Activated naive CD8-positive, alpha-beta T cell treated with anti-CD3 and anti-CD28 coated beads, Interleukin-2, amount 50 U/mL, for 24 hours (primary cell): ENCODE results near the gene PADI6.

Experiments used
- ATAC-seq: fragments of 150-1000 bp; cut with Tn5 transposase; one replicate; pipeline ENCODE4 v1.10.0; 2021
- DNase-seq: peaks from one replicate; pipeline ENCODE4 v3.0.0; 2021
- H3K27ac Mint-ChIP-seq: one replicate; pipeline ENCODE4 v1.8.0; 2021; ENCODE audit warnings: mild to moderate bottlenecking, mixed read lengths
- H3K27me3 Mint-ChIP-seq: one replicate; pipeline ENCODE4 v1.8.0; 2021; ENCODE audit warnings: mixed read lengths
- H3K36me3 Mint-ChIP-seq: one replicate; pipeline ENCODE4 v1.8.0; 2021; ENCODE audit warnings: low read depth, mixed read lengths
- H3K4me1 Mint-ChIP-seq: one replicate; pipeline ENCODE4 v1.8.0; 2021; ENCODE audit warnings: mixed read lengths
- H3K4me3 Mint-ChIP-seq: one replicate; pipeline ENCODE4 v1.8.0; 2021; ENCODE audit warnings: mild to moderate bottlenecking, moderate library complexity, mixed read lengths
- H3K9me3 Mint-ChIP-seq: one replicate; pipeline ENCODE4 v1.8.0; 2021; ENCODE audit warnings: mixed read lengths

PADI6 gene

GRCh38 chr1:17440827-17441168 lies 68.8 kb downstream of the PADI6 start:
- no peak for ATAC-seq
- Mint-ChIP-seq H3K27ac (peak overlapping the region; percentile 30), H3K36me3 (peaks cover 17% of the 10 kb centered on the region), H3K27me3 (peaks cover 2% of the 10 kb centered on the region), H3K4me1 (peaks cover 35% of the 10 kb centered on the region), H3K9me3 (no peaks in the 10 kb centered on the region), H3K4me3 (peak overlapping the region; percentile 95)
- DNase-seq = no peak

GRCh38 chr1:17441265-17441992 lies 69.4 kb downstream of the PADI6 start:
- H3K4me1 Mint-ChIP-seq = peaks cover 28% of the 10 kb centered on the region
- peak overlapping the region; percentile 30 for H3K27ac Mint-ChIP-seq
- H3K36me3 Mint-ChIP-seq = peaks cover 10% of the 10 kb centered on the region
- peaks cover 2% of the 10 kb centered on the region for H3K27me3 Mint-ChIP-seq
- H3K9me3 Mint-ChIP-seq = no peaks in the 10 kb centered on the region
- ATAC-seq (no peak), DNase-seq (no peak)
- H3K4me3 Mint-ChIP-seq = peak overlapping the region; percentile 95

GRCh38 chr1:17441993-17442357 lies 70.0 kb downstream of the PADI6 start:
- Mint-ChIP-seq H3K27ac (peak overlapping the region; percentile 30), H3K27me3 (peaks cover 2% of the 10 kb centered on the region), H3K4me1 (peaks cover 23% of the 10 kb centered on the region), H3K4me3 (peak overlapping the region; percentile 95), H3K36me3 (peaks cover 5% of the 10 kb centered on the region), H3K9me3 (no peaks in the 10 kb centered on the region)
- ATAC-seq = no peak
- no peak for DNase-seq

GRCh38 chr1:17442841-17443240 lies 70.8 kb downstream of the PADI6 start:
- Mint-ChIP-seq H3K4me1 (peaks cover 20% of the 10 kb centered on the region), H3K9me3 (no peaks in the 10 kb centered on the region), H3K27me3 (peaks cover 2% of the 10 kb centered on the region), H3K36me3 (peaks cover 2% of the 10 kb centered on the region), H3K27ac (no peak overlapping the region), H3K4me3 (no peak overlapping the region)
- ATAC-seq (no peak), DNase-seq (no peak)

- H3K27me3 Mint-ChIP-seq = peaks cover 2% of the 10 kb centered on the region
- ATAC-seq (no peak), DNase-seq (no peak)
- H3K36me3 Mint-ChIP-seq = no peaks in the 10 kb centered on the region
- H3K4me3 Mint-ChIP-seq = no peak overlapping the region
- no peak overlapping the region for H3K27ac Mint-ChIP-seq
- H3K4me1 Mint-ChIP-seq = no peaks in the 10 kb centered on the region
- H3K9me3 Mint-ChIP-seq = no peaks in the 10 kb centered on the region
Observed at GRCh38 chr1:17447501-17447992, 75.6 kb downstream of the PADI6 start.
